GM21825 (cell line): ENCODE results near the gene PROZ.

Experiments used
- ATAC-seq: cut with Tn5 transposase; IDR thresholded peaks from one replicate; pipeline ENCODE4 v1.9.1; 2021; ENCODE audit warnings: mild to moderate bottlenecking, moderate library complexity; ENCODE audit not compliant: unreplicated experiment

The PROZ gene

GRCh38 chr13:113119166-113119821 is 39.2 kb upstream of the PROZ start:
- ATAC-seq: no peak

- ATAC-seq: no peak
Measured at GRCh38 chr13:113119822-113120189, 38.6 kb upstream of the PROZ start.

- no peak for ATAC-seq
Measured at GRCh38 chr13:113120300-113121182, 37.9 kb upstream of the PROZ start.

DNA sequence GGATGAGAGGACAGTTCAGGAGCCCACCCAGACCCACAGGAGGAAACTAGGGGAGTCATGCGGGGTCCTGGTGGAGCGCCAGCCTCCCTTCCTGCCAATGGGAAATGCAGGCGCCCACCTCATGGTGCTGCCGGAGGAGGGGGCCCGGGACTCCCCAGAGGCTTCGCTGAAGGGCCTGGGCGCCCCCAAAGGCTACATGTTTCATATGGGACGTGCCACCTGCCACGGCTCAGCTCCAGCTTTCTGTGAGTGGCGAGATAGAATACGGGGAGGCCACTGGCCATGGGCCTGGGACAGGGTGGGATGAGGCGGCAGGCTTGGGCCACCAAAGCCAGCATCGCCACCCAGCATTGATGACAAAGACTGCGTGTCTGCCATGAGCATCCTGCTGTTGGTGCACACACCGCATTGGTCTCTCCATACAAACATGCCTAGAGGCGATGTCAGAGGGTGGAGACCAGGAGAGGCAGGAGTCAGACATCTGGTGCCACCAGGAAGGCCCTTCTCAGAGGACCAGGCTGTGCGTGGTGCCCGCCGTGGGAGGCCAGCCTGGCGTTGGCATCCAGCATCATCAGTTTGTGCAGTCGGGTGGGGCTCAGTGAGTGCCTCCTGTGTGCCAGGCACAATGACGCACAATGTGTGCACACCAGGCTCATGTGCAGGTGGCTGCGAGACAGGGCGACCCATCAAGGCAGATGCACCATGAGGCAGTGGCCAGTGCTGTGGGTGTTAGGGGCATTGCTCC is 37.1 kb upstream of the PROZ start:
- ATAC-seq: no peak

GRCh38 chr13:113121928-113122471 is 36.4 kb upstream of the PROZ start:
- ATAC-seq: no peak

- no peak for ATAC-seq
Measured at GRCh38 chr13:113122550-113123225, 35.8 kb upstream of the PROZ start, which contains the start of gene F10. Gene F10 (plus strand): TSS chr13:113122799. CDS start chr13:113122856, 57 bp downstream.

DNA sequence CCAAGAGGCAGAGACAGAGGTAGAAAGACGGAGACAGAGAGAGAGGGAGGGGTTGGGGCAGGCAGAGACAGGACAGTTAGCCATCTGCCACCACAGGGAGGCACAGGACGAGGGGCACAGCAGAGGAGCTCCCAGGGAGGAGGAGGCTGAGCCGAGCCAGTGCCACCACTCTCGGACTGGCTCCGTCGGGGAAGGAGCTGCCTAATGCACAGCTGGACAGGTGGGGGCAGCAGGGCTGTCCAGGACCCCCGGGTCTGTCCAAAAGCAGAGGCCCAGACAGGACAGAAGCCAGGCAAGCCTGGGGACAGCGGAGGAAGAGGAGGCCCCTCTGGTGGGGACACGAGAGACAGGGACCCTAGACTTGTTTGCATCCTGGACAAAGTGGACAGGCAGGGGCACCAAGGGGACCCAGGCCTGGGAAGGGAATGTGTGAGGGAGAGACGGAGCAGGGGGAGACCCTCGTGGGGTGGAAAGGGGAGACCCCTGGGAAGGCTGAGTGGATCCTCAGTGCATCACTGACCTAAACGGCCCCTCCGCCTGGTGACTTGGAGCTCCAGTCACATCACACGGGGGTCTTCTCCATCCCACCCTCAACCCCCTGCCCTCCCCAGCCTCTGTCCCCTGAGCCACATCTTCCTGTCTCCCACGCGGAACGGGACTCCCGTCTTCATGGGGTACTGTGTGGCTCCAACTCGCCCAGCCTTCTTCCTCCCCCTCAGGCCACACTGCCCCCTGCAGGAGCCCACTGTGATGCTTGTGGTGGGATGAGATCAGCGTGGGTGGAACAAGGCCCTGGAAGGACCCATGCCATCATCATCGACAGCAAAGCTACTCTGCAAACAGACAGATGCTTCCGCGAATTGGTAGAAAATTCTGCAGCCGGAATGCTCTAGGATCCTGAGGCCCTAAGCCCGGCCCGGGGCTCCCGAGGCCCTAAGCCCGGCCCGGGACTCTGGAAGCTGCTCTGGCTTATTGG is 34.9 kb upstream of the PROZ start:
- ATAC-seq: no peak

DNA sequence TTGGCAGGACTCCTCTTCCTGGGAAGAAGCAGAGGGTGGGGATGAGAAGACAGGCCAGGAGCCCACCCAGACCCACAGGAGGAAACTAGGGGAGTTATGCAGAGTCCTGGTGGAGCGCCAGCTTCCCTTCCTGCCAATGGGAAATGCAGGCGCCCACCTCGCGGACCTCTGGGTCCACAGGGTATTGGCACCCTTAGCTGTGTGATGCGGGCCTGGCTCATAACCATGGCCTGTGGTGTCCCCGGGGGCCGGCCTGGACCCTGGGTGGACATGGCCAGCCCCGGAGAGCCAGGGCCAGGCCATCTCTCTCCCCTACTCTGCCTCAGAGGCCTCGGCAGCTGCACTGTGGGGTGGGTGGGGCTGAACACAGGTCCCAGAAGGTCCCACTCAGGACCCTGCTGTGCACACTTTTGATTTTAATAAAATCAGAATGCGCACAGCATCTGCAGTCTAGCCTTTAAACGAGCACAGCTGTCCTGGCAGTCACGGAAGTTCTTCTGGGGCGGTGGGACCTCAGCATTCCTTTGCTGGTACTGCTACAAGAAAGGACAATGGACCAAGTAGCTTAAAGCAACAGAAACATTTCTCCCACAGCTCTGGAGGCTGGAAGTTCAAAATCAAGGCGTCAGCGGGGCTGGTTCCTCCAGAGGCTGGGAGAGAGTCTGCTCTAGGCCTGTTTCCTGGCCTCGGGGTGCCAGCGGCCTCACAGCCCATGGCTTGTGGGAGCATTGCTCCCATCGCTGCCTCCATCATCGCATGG is 34.1 kb upstream of the PROZ start:
- ATAC-seq: no peak

DNA sequence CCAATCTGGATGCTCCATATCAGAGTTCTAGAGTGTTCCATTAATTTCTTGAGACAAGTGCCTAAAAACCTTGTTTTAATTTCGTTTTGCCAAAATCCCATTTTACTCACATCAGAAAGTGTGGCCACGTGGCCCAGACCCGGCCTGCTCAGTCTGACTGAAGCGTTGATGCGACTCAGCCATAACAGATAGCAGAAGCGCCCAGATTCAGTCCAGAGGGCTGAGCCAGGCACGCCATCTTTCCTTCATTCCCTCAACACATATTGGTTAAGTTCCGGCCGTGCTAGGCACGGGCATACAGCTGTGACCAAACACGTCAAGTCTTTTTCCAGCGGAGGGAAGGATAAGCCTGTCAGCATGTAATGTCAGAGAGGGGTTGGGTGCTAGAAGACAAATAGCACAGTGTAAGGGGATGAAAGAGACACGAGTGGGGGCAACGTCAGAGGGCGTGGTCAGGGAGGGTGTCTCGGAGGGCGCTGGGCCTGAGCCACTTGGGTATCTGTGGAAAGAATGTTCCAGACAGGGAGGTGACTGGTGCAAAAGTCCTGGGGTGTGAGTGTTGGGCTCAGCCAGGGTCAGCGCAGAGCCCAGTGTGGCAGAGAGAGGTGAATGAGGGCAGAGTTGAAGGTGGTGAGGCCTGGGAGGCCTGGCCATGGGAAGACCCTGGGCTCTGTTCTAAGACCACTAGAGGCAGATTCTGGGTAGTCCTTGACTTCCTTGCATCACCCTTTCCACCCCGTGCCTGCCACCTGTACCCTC is 32.8 kb upstream of the PROZ start:
- no peak for ATAC-seq

GRCh38 chr13:113126265-113127150 is 31.9 kb upstream of the PROZ start:
- ATAC-seq: no peak

DNA sequence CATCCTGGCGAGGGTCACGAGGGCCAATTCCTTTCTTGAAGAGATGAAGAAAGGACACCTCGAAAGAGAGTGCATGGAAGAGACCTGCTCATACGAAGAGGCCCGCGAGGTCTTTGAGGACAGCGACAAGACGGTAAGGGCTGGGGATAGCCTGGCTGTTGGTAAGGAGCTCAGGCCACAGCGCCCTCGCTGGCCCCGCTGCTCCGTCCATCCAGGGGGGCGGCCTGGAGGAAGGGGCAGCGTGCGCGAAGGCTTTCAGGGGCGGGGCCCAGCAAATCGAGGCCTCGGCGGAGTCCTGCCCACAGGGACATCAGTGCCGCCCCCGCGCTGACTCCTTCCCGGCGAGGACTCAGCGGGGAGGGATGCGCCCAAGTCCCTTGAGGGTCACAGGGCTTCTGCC is 29.0 kb upstream of the PROZ start:
- no peak for ATAC-seq

GRCh38 chr13:113129921-113130750 is 28.3 kb upstream of the PROZ start:
- ATAC-seq: no peak

GRCh38 chr13:113135281-113135760 is 23.1 kb upstream of the PROZ start:
- no peak for ATAC-seq

GRCh38 chr13:113137691-113138298 is 20.7 kb upstream of the PROZ start:
- ATAC-seq: no peak

GRCh38 chr13:113138792-113139551 is 19.5 kb upstream of the PROZ start:
- ATAC-seq: no peak
